GM12892 (cell line): ENCODE measurements around the gene TLNRD1.

Experiments
- POLR2A ChIP-seq: IDR thresholded peaks from 2 replicates; pipeline ENCODE4 v1.6.1; 2011; ENCODE audit warnings: low read depth, low read length, control low read depth
- POLR2AphosphoS5 ChIP-seq: IDR thresholded peaks from 2 replicates; pipeline ENCODE4 v1.6.1; 2011; ENCODE audit warnings: low read depth, low read length, control low read depth
- TAF1 ChIP-seq: IDR thresholded peaks from 2 replicates; pipeline ENCODE4 v1.6.1; 2011; ENCODE audit warnings: low read depth, mild to moderate bottlenecking, control low read depth, low read length, borderline replicate concordance

GRCh38 chr15:81000144-81000623 is 539 bp upstream of the TLNRD1 start:
- TF ChIP-seq POLR2A (no peak), POLR2AphosphoS5 (no peak), TAF1 (no peak)
